HG02970 (cell line): Measurements from ENCODE around the gene MRAS.
A peak's percentile ranks its signal among the peaks of the same experiment; 100 is the strongest.
"Not testable (repeated sequence)": the region's sequence is repeated elsewhere in the genome, so short reads cannot be mapped to it uniquely, and the experiment has no call there.

ENCODE experiments used
- ATAC-seq: cut with Tn5 transposase; IDR thresholded peaks from one replicate; pipeline ENCODE4 v1.9.1; 2021; ENCODE audit warnings: mild to moderate bottlenecking, moderate library complexity, moderate number of reproducible peaks; ENCODE audit not compliant: unreplicated experiment, low FRiP score

MRAS gene

GRCh38 chr3:138407236-138407907 is 59.0 kb downstream of the MRAS start:
- ATAC-seq, result no peak

DNA sequence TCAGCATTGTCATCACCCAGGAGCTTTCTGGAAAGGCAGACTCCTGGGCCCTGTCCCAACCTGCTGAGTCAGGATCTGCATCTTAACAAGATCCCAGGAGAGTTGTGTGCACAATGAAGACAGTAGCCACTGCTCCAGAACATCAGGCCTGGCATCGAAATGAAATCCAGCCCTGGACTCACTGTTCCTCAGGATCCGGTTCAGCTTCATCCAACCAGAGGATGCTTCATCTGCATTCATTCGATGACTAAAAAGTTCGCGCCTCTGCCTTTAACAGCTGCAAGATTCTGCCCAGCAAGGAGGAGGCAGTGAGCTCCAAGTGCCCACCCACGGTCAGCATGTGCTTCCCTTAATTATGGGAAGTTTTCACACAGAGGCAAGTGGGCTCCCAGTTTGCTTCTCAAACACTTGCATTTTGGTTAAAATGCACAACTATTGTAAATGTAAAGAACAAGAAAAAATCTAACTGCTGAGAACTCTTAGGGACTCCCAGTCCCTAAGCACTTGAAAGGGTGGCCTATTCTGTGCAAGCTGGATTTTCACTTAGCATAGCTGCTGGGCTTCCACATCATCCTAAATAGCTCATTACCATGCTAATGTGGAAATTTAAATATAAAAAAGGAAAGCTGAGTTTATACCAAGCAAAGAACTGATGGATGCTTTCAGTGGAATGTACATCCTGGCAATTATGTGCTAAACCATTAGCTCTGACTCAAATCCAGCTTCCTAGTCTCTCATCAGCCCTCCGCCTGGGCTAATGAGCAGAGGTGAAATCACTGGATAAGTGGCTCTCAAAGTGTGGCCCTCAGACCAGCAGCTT is 60.6 kb downstream of the MRAS start:
- no peak for ATAC-seq

DNA sequence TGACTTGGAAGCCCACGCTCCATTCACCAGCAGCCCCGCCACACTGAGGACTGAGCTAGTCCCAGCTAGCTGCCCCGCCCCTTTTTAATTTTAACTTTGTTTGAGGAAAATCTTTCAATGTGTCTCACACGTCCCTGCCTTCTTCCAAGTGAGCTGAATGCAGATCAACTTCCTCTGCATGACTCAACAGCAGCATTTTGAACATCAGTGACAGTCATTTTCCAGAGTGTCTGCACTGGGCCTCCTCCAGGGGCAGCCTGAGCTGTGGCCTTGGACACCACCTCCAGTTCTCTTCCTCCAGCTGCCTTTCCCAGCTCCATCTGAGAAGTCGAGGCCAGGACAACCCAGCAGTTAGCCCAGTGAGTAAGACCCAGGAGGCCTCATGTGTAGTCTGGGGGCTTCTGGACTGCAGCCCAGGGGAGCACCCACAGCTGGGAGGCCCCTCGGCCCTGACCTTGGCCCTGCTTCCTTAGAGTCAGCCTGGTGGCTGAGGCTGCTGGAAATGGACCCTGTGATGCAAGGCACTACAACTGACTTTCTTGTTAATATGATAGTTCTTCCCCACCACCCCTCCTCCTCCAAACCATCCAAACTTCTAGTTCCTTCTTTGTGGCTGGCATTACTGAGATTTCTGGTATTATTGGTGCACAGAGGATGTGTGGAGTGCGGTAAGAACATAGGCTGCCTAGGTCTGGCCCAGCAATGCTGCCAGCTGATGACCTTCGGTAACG is 64.6 kb downstream of the MRAS start:
- ATAC-seq, result no peak

DNA sequence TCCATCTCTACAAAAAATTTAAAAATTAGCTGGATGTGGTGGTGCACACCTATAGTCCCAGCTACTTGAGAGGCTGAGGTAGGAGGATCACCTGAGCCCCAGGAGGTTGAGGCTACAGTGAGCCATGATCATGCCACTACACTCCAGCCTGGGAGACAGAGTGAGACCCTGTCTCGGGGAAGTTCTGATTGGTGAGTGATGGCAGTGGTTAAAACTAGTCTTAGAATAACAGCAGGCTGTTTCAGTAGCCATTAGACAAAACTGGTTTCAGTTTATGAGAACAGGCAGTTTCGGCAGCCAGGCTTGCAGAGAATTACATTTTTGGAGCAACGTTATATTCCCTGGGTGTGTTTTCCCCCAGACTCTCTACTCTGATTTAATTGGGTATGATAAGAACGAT is 67.9 kb downstream of the MRAS start:
- not testable (repeated sequence) for ATAC-seq

DNA sequence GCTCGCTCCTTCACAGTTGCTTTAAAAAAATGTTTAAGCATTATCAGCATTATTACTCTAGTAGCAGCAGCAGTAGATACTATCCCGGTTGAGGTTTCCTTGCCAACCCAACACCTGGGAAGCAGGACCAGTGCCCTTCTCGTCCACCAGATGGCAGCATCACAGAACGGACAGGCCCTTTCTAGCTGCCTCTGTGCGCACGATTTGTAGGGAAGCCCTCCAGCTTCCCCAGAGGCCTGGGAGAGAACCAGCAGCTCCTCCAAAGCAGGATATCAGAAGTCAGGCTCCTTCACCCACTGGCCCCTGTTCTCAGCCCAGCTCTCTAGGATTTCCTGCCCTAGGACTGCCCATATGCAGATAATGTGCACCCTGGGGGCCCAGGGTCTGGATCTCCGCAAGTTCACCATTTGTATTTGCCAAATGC is 69.2 kb downstream of the MRAS start:
- ATAC-seq, result peak; percentile 74

GRCh38 chr3:138418601-138419206 is 70.3 kb downstream of the MRAS start:
- ATAC-seq, result no peak

- no peak for ATAC-seq
Observed at GRCh38 chr3:138423316-138423715, 74.9 kb downstream of the MRAS start.

GRCh38 chr3:138424323-138424722 is 75.9 kb downstream of the MRAS start:
- ATAC-seq, result no peak

- no peak for ATAC-seq
Observed at GRCh38 chr3:138426211-138426610, 77.8 kb downstream of the MRAS start.

- ATAC-seq, result not testable (repeated sequence)
Observed at GRCh38 chr3:138426754-138427153, 78.4 kb downstream of the MRAS start.

- ATAC-seq, result no peak
Observed at GRCh38 chr3:138429665-138430064, 81.3 kb downstream of the MRAS start.

GRCh38 chr3:138432576-138433240 is 84.3 kb downstream of the MRAS start:
- no peak for ATAC-seq

DNA sequence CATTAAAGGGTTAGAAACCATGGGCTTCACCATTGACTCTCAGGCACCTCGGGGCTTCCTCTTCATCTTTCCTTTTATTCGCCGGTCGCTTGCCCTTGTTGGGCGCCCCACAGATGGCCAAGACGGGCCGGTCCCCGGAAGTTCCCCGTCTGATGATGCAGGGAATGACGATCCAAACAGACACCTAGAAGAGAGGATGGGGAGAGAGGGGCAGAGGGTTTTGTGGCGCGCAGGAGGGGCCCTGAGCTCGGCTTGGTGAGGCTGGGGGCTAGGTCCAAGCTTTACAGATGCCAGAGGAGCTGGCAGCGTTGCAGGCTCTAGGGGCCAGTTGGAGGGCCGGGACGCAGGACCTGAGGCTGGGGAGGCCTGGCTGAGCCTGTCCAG is 85.5 kb downstream of the MRAS start:
- ATAC-seq, result no peak

GRCh38 chr3:138434276-138434874 is 86.0 kb downstream of the MRAS start, which contains the start of gene ESYT3:
Gene ESYT3, plus strand, starts transcription at chr3:138434616. Its CDS starts 183 bp downstream, at chr3:138434799.
- ATAC-seq, result no peak

DNA sequence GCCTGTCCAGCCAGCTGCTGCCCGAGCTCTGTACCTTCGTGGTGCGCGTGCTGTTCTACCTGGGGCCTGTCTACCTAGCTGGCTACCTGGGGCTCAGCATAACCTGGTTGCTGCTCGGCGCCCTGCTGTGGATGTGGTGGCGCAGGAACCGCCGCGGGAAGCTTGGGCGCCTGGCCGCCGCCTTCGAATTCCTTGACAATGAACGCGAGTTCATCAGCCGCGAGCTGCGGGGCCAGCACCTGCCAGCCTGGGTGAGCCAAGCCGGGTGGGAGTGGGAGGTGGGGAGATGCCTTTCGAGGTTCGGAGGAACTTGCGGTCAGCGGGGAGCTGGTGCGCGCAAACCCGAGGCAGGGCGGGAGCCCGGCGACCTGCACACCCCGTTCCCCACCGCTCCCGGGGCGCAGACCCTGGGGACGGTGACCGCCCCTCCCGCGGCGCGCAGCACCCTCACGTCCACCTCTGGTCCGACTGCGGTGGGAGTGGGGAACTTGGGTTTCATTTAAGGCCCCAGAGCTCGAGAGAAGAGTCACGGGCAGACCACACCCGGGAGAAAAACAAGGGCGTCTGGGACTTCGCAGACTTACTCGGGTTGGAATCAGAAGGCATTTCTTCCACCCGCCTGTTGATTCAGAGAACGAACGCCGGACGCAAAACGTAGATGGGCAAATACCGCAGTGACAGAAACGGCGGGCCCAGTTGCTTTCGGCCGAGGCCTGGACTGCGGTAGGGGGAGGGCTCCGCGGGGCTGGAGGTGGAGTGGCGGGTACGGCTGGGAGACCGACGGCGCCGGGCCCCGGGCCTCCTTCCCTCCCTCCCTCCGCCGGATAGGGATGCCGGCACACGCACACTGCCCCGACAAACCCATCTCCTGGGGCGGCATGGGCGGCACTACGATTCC is 86.7 kb downstream of the MRAS start:
- no peak for ATAC-seq

DNA sequence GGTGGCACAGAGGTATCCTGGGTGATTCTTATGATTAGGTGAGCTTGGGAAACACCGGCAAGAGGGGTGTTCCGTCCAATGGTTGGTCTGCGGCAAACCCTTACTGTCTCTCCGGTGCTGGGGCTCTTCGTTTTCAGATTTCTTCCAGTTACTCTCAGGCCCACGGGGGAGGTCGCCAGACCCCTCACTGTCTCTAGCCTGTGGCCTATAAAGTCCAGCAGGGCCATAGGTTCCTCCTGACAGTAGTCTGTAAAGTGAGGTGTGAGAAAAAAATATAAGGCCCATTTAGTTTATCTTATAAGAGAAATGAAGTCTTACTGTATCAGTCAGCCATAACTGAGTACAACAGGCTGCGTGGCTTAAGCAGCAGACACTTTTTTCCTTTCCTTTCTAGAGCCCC is 87.5 kb downstream of the MRAS start:
- ATAC-seq, result no peak

GRCh38 chr3:138437281-138437680 is 88.9 kb downstream of the MRAS start:
- no peak for ATAC-seq

GRCh38 chr3:138438896-138439295 is 90.5 kb downstream of the MRAS start:
- no peak for ATAC-seq

GRCh38 chr3:138439646-138440045 is 91.3 kb downstream of the MRAS start:
- ATAC-seq, result no peak
